Measurements from ENCODE around the gene OSBPL10. TPM values are rescaled to one million over a fixed set of nuclear protein-coding genes. Genes with fewer than 3 reads are reported as not detected.

Gene OSBPL10
- total RNA-seq, 1 donor from 2014 or later: 36.4 TPM

Other genes with a start within 250 kb of the OSBPL10 start
- 2.2 and 3.4 TPM in 2 replicates for gene ZNF860, start 488 bp upstream of the OSBPL10 start, total RNA-seq
- 19.9 and 26.0 TPM in 2 replicates for gene GPD1L, start 125.4 kb upstream of the OSBPL10 start, total RNA-seq

Data from dermis blood vessel endothelial cell (primary cell).